NCI-H526 treated with DMSO at 0.1 percent for 48 hours (cell line): ENCODE measurements around the gene DCUN1D1.

ENCODE experiments used
- DNase-seq: peaks from one replicate; lab custom pipeline; 2025; lab: John Stamatoyannopoulos, UW

Gene DCUN1D1

GRCh38 chr3:182892226-182892625 lies 88.1 kb downstream of the DCUN1D1 start:
- no peak for DNase-seq

- no peak for DNase-seq
Observed at GRCh38 chr3:182891364-182891763, 89.0 kb downstream of the DCUN1D1 start.

GRCh38 chr3:182889948-182890629 lies 90.2 kb downstream of the DCUN1D1 start:
- DNase-seq: no peak
